HL-60 (cell line): ENCODE data around the gene FSTL3.
"Not testable (repeated sequence)": the region's sequence is repeated elsewhere in the genome, so short reads cannot be mapped to it uniquely, and the experiment has no call there.

Source experiments
- DNase-seq, 2 experiments: peaks; one replicate each; pipeline ENCODE4 v3.0.0-alpha.2; 2010 to 2020; ENCODE audit warnings: low read depth in 1 of 2, low spot score in 1 of 2
- H3K27ac ChIP-seq: fragments of 250-450 bp; sonication (Bioruptor Pico); replicated peaks from 2 replicates; pipeline ENCODE4 v1.5.1; 2020; ENCODE audit warnings: mild to moderate bottlenecking, moderate library complexity
- H3K27me3 ChIP-seq: fragments of 250-450 bp; sonication (Bioruptor Pico); 2 replicates; pipeline ENCODE4 v1.5.1; 2021; ENCODE audit warnings: mild to moderate bottlenecking, moderate library complexity; ENCODE audit not compliant: insufficient read depth, poor library complexity, severe bottlenecking
- H3K4me3 ChIP-seq: replicated peaks from 2 replicates; pipeline ENCODE4 v1.5.1; 2011; ENCODE audit warnings: mild to moderate bottlenecking, control low read depth, low read length; ENCODE audit not compliant: insufficient read depth
- GABPA ChIP-seq: IDR thresholded peaks from 2 replicates; pipeline ENCODE4 v1.6.1; 2012; ENCODE audit warnings: low read depth
- POLR2AphosphoS5 ChIP-seq: IDR thresholded peaks from 2 replicates; pipeline ENCODE4 v1.6.1; 2012; ENCODE audit warnings: low read depth
- SPI1 ChIP-seq: IDR thresholded peaks from 2 replicates; pipeline ENCODE4 v1.6.1; 2012; ENCODE audit warnings: low read depth, mild to moderate bottlenecking, borderline replicate concordance
- TF ChIP-seq, protein P1 (sequence below): IDR thresholded peaks from 2 replicates; pipeline ENCODE4 v1.6.1; 2012; ENCODE audit warnings: low read depth; ENCODE audit not compliant: insufficient replicate concordance
- TF ChIP-seq, protein P2 (sequence below): IDR thresholded peaks from one replicate; pipeline ENCODE4 v1.5.1; 2011; ENCODE audit warnings: low read length, control low read depth, inconsistent platforms; ENCODE audit not compliant: insufficient read depth

FSTL3 gene

DNA sequence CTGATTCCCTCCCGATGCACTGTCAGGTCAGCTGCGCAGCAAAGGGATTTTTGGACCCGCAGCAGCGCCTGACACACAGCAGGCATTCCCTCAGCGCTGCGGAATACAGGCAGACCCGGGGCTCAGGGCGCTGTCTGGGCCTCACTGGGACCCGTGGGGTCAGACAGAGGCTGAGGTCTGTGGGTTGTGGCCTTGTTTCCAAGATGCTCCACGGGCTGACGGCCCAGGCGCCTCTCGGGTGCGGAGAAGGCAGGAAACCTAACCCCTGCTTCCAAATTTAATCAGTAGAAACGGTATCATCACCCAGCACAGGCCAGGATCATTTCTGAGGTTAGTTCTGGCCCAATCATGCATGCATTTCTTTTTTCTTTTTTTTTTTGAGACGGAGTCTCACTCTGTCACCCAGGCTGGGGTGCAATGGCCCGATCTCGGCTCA lies 12.5 kb upstream of the FSTL3 start:
- Histone ChIP-seq H3K4me3 (peak overlapping the region; percentile 39), H3K27me3 (no peaks in the 10 kb centered on the region), H3K27ac (peak overlapping the region; percentile 79)
- no peak for DNase-seq
- TF ChIP-seq GABPA = no peak
- no peak for TF ChIP-seq POLR2AphosphoS5
- TF ChIP-seq, protein P1, sequence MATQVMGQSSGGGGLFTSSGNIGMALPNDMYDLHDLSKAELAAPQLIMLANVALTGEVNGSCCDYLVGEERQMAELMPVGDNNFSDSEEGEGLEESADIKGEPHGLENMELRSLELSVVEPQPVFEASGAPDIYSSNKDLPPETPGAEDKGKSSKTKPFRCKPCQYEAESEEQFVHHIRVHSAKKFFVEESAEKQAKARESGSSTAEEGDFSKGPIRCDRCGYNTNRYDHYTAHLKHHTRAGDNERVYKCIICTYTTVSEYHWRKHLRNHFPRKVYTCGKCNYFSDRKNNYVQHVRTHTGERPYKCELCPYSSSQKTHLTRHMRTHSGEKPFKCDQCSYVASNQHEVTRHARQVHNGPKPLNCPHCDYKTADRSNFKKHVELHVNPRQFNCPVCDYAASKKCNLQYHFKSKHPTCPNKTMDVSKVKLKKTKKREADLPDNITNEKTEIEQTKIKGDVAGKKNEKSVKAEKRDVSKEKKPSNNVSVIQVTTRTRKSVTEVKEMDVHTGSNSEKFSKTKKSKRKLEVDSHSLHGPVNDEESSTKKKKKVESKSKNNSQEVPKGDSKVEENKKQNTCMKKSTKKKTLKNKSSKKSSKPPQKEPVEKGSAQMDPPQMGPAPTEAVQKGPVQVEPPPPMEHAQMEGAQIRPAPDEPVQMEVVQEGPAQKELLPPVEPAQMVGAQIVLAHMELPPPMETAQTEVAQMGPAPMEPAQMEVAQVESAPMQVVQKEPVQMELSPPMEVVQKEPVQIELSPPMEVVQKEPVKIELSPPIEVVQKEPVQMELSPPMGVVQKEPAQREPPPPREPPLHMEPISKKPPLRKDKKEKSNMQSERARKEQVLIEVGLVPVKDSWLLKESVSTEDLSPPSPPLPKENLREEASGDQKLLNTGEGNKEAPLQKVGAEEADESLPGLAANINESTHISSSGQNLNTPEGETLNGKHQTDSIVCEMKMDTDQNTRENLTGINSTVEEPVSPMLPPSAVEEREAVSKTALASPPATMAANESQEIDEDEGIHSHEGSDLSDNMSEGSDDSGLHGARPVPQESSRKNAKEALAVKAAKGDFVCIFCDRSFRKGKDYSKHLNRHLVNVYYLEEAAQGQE = no peak
- no peak for TF ChIP-seq SPI1
- TF ChIP-seq, protein P2, sequence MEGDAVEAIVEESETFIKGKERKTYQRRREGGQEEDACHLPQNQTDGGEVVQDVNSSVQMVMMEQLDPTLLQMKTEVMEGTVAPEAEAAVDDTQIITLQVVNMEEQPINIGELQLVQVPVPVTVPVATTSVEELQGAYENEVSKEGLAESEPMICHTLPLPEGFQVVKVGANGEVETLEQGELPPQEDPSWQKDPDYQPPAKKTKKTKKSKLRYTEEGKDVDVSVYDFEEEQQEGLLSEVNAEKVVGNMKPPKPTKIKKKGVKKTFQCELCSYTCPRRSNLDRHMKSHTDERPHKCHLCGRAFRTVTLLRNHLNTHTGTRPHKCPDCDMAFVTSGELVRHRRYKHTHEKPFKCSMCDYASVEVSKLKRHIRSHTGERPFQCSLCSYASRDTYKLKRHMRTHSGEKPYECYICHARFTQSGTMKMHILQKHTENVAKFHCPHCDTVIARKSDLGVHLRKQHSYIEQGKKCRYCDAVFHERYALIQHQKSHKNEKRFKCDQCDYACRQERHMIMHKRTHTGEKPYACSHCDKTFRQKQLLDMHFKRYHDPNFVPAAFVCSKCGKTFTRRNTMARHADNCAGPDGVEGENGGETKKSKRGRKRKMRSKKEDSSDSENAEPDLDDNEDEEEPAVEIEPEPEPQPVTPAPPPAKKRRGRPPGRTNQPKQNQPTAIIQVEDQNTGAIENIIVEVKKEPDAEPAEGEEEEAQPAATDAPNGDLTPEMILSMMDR = no peak

- TF ChIP-seq, protein P2 = peak; percentile 83
- no peak for TF ChIP-seq POLR2AphosphoS5
- Histone ChIP-seq H3K27ac (peak overlapping the region; percentile 35; the same call in 1 of the 2 replicates), H3K4me3 (no peak overlapping the region), H3K27me3 (no peaks in the 10 kb centered on the region)
- peak; percentile 51 to 86 for DNase-seq
Observed at GRCh38 chr19:664913-665443, 11.2 kb upstream of the FSTL3 start.

DNA sequence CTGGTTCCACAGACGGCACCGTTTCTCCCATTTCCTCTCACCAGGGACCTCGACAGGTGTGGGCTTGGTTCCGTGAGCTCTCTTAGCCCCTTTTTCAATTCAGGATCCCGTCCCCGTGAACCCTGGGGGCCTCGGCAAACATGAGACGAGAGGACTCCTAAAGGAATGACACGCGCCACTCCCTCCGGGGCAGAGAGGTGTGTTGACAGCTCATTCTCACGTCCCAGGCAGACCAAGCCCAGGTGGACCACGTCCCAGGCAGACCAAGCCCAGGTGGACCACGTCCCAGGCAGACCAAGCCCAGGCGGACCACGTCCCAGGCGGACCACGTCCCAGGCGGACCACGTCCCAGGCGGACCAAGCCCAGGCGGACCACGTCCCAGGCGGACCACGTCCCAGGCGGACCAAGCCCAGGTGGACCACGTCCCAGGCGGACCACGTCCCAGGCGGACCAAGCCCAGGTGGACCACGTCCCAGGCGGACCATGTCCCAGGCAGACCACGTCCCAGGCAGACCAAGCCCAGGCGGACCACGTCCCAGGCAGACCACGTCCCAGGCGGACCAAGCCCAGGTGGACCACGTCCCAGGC lies 9.1 kb upstream of the FSTL3 start:
- not testable (repeated sequence) for DNase-seq, H3K27ac ChIP-seq, H3K27me3 ChIP-seq, H3K4me3 ChIP-seq

DNA sequence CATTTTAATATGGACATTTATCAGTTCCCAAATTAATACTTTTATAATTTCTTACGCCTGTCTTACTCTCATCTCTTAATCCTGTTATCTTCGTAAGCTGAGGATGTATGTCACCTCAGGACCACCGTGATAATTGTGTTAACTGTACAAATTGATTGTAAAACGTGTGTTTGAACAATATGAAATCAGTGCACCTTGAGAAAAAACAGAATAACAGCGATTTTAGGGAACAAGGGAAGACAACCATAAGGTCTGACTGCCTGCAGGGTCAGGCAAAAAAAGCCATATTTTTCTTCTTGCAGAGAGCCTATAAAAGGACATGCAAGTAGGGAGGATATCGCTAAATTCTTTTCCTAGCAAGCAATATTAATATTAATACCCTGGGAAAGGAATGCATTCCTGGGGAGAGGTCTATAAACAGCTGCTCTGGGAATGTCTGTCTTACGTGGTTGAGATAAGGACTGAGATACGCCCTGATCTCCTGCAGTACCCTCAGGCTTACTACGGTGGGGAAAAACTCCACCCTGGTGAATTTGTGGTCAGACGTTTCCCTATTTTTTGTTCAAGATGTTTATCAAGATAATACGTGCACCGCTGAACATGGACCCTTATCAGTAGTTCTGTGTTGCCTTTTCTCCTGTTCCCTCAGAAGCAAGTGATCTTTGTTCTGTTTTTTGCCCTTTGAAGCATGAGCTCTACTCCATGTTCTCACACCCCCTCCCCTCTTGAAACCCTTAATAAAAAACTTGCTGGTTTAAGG lies 7.3 kb upstream of the FSTL3 start:
- H3K27ac ChIP-seq, H3K27me3 ChIP-seq, H3K4me3 ChIP-seq: not testable (repeated sequence)
- peak in 1 of 2 experiments; percentile 54 for DNase-seq

GRCh38 chr19:670609-671075 lies 5.5 kb upstream of the FSTL3 start:
- TF ChIP-seq, protein P2 = no peak
- TF ChIP-seq GABPA = no peak
- TF ChIP-seq SPI1 = no peak
- TF ChIP-seq, protein P1 = no peak
- no peak for TF ChIP-seq POLR2AphosphoS5
- no peak overlapping the region for H3K4me3 ChIP-seq
- DNase-seq = no peak
- no peak overlapping the region for H3K27ac ChIP-seq
- H3K27me3 ChIP-seq = peaks cover 6% of the 10 kb centered on the region
